NCI-H1105 (cell line): ENCODE measurements around the gene PTPRN2.
"Not testable (repeated sequence)": the region's sequence is repeated elsewhere in the genome, so short reads cannot be mapped to it uniquely, and the experiment has no call there.

Source experiments
- DNase-seq: peaks from one replicate; lab custom pipeline; 2025; lab: John Stamatoyannopoulos, UW

The PTPRN2 gene

GRCh38 chr7:157714166-157715070 is 873.2 kb downstream of the PTPRN2 start:
- DNase-seq, result no peak

- no peak for DNase-seq
Measured at GRCh38 chr7:157713591-157713990, 874.0 kb downstream of the PTPRN2 start.

DNA sequence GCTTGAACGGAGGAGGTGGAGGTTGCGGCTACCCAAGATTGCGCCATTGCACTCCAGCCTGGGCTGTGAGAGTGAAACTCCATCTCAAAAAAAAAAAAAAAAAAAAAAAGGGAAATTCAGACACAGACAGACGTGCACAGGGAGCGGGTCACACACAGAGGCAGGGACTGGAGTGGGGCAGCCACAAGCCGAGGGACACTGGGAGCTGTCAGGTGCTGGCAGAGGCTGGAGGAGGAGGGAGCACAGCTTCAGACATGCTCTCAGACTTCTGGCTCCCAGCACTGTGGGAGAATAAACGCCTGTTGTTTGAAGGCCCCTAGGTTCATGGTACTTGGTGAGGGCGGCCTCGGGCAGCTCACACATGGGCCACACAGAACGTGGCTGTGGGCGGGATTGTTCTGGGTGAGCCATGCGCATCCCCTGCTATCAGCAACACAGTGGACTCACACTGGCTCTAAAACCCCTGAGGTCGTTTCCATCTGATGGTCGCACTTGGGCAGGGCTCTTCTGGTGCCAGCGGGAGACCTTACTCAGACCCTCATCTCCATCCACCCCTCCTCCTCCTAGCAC is 874.9 kb downstream of the PTPRN2 start:
- no peak for DNase-seq

DNA sequence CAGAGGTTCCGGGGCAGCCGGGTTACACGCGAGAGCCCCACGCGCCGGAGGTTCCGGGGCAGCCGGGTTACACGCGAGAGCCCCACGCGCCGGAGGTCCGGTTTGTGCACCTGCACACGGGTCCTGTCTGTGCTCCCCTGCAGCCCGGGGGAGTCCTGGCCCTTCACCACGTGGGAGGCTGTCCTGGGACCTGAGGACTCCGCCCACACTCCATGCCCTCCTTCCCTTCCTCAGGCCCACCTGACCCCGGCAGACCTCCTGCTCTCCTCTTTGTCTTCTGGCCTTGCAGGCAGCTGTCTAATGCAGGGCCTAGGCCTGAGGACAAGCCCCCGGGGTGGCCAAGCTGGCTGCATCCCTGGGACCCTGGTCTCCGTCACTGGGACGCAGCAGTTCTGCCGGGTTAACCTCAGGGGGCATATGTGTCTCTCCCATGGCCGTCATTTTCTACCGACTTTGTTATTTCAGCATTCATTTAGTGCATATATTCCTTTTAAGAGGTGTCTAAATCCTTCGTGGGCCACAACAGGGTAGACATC is 876.2 kb downstream of the PTPRN2 start:
- no peak for DNase-seq

DNA sequence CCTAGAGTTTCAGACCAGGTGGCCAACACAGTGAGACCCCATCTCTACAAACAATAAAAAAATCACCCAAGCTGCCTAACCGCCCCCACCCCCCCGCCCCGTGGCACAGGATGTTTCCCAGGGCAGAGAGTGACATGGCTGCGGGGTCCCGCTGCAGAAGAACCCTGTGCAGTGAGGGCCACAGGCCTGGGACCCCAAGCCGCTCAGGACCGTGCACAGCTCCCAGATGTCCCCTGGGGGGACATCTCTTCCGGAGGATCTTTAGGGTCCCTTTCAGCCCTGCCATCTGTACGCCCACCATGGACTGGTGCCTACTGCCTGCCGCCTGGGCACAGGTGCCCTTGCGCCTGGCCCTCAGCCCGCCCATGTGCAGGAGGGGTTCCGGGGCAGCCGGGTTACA is 877.2 kb downstream of the PTPRN2 start:
- no peak for DNase-seq

DNA sequence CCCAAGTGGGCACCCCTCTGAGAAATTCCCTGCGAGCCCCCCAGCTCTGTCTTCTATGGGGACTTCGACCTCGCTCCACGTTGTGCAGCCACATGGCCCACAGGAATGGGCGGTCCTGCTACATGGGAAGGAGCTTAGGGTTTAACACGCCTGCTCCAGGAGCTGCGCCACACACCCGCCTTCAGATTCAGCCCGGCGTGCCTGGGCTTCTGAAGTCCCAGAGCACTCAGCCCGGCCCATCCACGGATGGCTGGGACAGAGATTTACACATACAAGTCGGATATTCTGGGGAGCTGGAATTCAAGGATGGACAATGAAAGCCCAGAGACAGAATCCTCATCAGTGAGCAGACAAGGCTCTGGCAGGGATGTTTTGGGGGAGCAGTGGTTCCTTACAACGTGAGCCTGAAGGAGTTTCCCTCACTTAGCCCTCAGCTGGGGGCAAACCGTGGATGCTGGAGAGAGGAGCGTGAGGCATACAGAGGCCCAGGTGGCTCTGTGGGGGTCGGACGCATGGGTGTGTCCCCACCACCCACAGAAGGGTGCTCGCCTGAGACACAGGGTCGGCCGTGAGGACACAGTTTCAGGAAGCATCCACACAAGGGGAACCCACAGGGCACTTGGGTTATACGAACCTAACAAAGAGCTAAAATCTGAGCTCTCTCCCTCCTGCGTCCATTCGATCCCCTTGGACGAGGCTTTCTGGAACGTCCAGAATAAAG is 877.9 kb downstream of the PTPRN2 start:
- DNase-seq, result no peak

DNA sequence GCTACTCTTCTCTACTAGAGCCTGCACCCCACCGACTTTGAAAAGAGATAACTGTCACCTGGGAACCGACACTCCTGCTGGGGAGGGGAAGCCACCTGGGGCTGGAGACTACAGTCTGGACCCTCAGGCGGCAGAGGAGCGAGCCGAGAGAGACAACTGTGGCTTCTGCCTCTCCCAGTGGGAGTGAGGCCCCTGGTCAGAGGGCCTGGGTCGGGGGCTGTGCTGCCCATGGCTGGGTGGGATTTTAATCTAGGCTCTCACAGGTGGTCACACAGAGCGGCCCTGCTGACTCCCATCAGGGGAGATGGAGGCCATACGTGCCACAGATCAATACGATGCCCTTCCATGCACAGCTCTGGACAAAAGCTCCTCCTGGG is 878.7 kb downstream of the PTPRN2 start:
- DNase-seq, result no peak

GRCh38 chr7:157707983-157708918 is 879.4 kb downstream of the PTPRN2 start:
- DNase-seq, result no peak

DNA sequence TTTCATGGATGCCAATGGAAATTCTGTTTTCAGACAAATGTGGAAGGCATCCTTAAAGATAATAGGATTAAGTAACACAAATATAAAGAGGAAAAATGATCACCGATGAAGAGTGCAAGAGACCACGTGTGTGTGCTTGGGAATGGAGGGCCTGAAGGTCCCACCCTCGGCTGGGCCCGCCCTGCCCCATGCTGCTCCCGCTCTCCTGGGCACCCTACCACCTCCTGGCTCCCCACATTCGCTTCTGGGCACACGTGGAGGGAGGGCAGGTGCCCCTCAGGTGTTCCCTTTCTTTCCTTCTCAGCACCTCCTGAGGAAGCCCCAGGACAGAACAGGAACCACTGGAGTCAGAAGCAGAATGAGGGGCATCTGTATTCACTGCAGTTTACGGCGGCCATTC is 883.3 kb downstream of the PTPRN2 start:
- DNase-seq, result no peak

DNA sequence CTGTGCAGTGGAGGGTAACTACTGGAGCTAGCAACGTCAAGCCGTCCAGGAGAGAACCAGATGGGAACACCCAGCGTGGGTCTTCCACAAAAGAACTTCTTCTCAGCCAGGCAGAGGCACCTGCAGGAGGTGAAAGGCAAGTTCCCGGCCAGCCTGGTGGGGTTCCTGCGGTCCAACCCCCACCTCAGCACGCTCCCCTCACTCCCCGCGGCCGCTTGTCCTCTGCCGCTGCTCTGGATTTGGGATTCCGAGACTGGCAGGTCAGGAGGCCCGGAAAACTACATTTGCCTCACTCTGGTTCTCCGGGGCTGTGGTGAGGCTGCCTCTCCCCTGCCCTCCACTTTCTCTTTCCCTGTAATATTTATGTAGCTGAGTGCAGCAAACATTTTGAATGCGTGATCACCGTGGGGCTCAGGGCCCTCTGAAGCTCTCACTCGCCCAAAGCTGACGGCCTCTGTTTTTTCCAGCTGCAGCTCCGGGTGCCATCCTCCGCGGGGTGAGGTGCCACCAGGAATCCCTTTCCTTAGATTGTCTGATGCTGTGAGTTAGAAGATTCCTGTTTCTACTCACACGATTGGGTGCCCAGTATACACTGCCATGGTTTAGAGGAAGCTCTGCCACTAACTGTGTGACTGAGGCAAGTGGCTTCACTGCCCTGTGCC is 884.0 kb downstream of the PTPRN2 start:
- DNase-seq, result no peak

DNA sequence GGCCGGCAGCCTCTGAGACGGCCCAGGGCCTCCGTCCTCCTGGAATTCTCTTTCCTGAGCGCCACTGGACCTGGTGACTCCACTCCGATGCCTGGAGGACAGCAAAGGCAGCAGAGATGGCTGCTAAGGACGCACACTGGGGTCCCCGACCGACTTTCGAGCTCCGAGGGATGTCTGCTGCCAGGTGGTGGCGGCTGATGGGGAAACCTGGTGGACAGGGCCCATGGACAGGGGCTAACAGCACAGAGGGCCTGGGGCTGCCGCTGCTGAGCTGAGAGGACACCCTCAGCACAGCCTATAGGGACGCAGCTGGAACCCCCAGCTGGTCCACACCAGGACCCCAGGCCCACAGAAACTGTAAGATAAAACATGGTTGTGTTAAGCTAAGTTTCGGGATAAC is 884.5 kb downstream of the PTPRN2 start:
- DNase-seq, result no peak

DNA sequence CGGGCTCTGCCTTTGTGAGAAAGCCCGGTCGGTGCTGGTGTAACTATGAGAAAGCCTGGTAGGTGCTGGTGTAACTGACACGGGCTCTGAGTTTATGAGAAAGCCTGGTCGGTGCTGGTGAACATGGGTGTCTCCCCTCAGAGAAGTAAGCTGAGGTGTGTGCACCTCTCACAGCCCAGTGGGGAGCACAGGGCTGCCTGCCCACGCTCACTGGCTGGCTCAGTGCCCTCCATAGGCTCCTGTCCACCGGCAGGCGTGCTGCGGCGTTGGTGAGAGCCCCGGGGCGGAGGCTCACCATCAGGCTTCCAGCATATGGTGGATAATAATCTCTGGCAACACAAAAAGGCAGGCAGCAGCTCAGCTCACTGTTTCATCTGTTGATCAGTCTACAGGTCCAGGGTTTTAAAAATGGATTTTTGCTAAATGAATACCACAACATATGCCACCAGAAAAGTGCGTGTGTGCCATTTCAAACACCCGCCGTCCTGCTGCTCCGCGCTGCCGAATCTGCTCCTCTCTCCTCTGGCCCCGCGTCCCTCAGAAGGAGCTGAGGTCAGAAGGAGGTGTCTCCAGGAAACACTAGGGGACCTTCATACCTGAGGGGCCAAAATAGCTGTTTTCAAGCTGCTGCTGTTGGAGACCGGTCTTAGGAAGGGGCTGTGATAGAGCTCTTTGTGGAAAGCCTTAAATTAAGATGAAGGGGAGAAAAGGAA is 885.2 kb downstream of the PTPRN2 start:
- DNase-seq, result no peak

DNA sequence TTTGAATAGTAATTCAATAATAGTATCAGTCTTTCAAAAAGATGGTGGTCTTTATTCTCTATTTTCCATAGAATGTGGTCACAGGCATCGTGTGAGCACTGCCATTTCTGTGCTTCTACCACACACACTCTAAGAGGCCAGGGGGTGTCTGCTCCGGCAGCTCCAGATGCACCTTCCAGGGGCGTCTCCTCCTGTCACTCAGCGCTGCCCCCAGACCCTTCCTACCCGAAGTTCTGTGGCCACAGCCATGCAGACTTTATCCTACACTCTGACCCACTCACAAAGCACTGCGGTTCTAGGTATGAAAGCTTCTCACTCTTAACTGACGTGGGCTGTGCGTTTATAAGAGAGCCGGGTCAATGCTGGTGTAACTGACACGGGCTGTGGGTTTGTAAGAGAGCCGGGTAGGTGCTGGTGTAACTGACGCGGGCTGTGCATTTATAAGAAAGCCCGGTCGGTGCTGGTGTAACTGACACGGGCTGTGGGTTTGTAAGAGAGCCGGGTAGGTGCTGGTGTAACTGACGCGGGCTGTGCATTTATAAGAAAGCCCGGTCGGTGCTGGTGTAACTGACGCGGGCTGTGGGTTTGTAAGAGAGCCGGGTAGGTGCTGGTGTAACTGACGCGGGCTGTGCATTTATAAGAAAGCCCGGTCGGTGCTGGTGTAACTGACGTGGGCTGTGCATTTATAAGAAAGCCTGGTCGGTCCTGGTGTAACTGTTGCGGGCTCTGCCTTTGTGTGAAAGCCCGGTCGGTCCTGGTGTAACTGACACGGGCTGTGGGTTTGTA is 886.0 kb downstream of the PTPRN2 start:
- DNase-seq, result not testable (repeated sequence)

GRCh38 chr7:157700231-157701005 is 887.2 kb downstream of the PTPRN2 start:
- no peak for DNase-seq

- peak; percentile 30 for DNase-seq
Measured at GRCh38 chr7:157699357-157700013, 888.1 kb downstream of the PTPRN2 start.

GRCh38 chr7:157697287-157697686 is 890.3 kb downstream of the PTPRN2 start:
- DNase-seq, result not testable (repeated sequence)

DNA sequence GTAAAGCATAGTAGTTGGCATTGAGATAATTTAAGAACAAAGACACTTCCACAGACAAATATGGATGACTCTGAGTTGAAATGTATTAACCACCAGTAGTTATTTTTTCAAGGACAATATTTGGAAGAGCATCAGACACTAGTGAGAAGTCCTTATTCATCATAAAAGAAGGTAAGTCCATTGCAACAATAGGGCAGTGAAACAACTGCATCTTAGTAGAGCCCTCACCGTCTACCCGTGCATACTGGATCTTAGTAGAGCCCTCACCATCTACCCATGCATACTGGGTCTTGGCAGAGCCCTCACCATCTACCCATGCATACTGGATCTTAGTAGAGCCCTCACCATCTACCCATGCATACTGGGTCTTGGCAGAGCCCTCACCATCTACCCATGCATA is 892.0 kb downstream of the PTPRN2 start:
- not testable (repeated sequence) for DNase-seq

DNA sequence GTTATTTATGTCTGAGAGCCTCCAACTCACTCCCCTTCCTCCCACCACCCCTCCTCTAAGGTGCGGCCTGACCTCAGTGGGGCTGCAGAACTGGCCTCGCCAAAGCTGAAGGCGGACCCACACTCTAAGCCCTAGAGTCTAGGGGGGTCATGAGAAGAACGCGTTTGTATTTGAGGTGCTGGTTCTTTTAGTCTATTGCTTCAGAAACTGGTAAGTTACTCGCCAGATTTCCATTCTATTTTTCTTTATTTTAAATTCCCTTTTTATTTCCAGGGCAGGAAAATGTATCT is 893.3 kb downstream of the PTPRN2 start:
- no peak for DNase-seq
